Heart right ventricle (tissue), 16 donors: ENCODE results near the gene OTUB2. TPM values are rescaled to one million over a fixed set of nuclear protein-coding genes. Genes with fewer than 3 reads are reported as not detected.

Experiments
- ATAC-seq, 8 donors: fragments of 200-7000 bp; cut with Tn5 transposase; one replicate each; pipeline ENCODE4 v1.9.1; 2020; ENCODE audit warnings: mild to moderate bottlenecking in 8 of 8, moderate library complexity in 8 of 8, moderate number of reproducible peaks in 1 of 8
- DNase-seq, 2 donors: peaks; one replicate each; pipeline ENCODE4 v3.0.0-alpha.2; 2020
- H3K27ac ChIP-seq, 10 donors: fragments of 200-600 bp; sonication (generic) in 2 of 10; one replicate each; pipeline versions ENCODE4 v1.5.0 to v1.8.0; 2020 to 2022; ENCODE audit warnings: mild to moderate bottlenecking in 3 of 10
- H3K27me3 ChIP-seq, 7 donors: fragments of 200-600 bp; one replicate each; pipeline ENCODE4 v1.8.0; 2021 to 2022; ENCODE audit warnings: mild to moderate bottlenecking in 2 of 7
- H3K36me3 ChIP-seq, 9 donors: fragments of 200-600 bp; sonication (generic) in 1 of 9; one replicate each; pipeline versions ENCODE4 v1.5.0 to v1.8.0; 2020 to 2022; ENCODE audit warnings: mild to moderate bottlenecking in 2 of 9
- H3K4me1 ChIP-seq, 9 donors: fragments of 200-600 bp; sonication (generic) in 1 of 9; one replicate each; pipeline versions ENCODE4 v1.5.0 to v1.8.0; 2020 to 2022; ENCODE audit warnings: mild to moderate bottlenecking in 4 of 9
- H3K4me3 ChIP-seq, 10 donors: fragments of 200-600 bp; sonication (generic) in 2 of 10; one replicate each; pipeline versions ENCODE4 v1.5.0 to v1.8.0; 2020 to 2022; ENCODE audit warnings: mild to moderate bottlenecking in 7 of 10, moderate library complexity in 2 of 10
- H3K9me3 ChIP-seq, 11 donors: fragments of 200-600 bp in 10 of 11; sonication (generic) in 2 of 11; one replicate each; pipeline versions ENCODE4 v1.5.0 to v1.8.0; 2013 to 2022; ENCODE audit warnings: mild to moderate bottlenecking in 2 of 11, control low read depth in 1 of 11, moderate library complexity in 1 of 11
- CTCF ChIP-seq, 9 donors: fragments of 200-600 bp; sonication (generic) in 2 of 9; IDR thresholded peaks; one replicate each; pipeline versions ENCODE4 v1.5.0 to v1.8.0; 2021 to 2022; ENCODE audit warnings: antibody characterized with exemption in 9 of 9, mild to moderate bottlenecking in 5 of 9, moderate library complexity in 1 of 9
- WGBS, 2 donors: extraction: QIAGEN DNeasy Blood & Tissue Kit; methylation state at CpG; one replicate each; pipeline ENCODE4 v1.1.7; 2013; ENCODE audit warnings: inconsistent platforms in 1 of 2; 5-methylcytosine and 5-hydroxymethylcytosine counted together
- intact Hi-C, 10 donors: fragments of 100-400 bp; cut with DNase I; formaldehyde crosslinking; loops; one replicate each; pipeline versions ENCODE4 v1.11.1 to v1.14.2; 2022
- polyA plus RNA-seq, 2 donors: library from polyadenylated mRNA; stranded (reverse); fragments of 200-250 nt; gene quantifications; one replicate each; pipeline ENCODE4 v1.2.3, GENCODE V29; 2013
- total RNA-seq, 10 donors: library from RNA; stranded (reverse); fragmentation: NEBNext Ultra II Directional in 3 of 10; extraction: Animal tissue kit (Norgen Biotek cat#: 25700) in 3 of 10; gene quantifications; one replicate each; pipeline versions ENCODE4 v1.2.1 to v1.2.4, GENCODE V29; 2021 to 2023
- donor health status: Arrhythmogenic right ventricular cardiomyopathy.
- donor health status: ischemic (EF 13 %, LVEDD 7.1; RV severe dilation, severe dysfunction).
- donor health status: healthy with polysubstance abuse.
- donor health status: DM: no; HTN: yes; CAD: no.
- donor health status: DM: no; HTN: no; CAD: no.
- donor health status: ischemic (EF 25% LVEDD 6.9; RV normal size, moderate dysfunction).
- donor health status: ischemic (EF 25% LVEDD 5.7; RV mildly dilated, moderate dysfunction).
- donor health status: healthy.
- donor health status: DM: yes; HTN: yes; CAD: no.
- donor health status: Ischemic cardiomyopathy.
- donor health status: ischemic (EF 35%, LVEDD 5.7; RV mildly dilated, moderate dysfunction).
- donor health status: nonischemic (EF 11% LVEDD 7.7; RV severe dilation, severe dysfunction).
- donor health status: DM: yes; HTN: yes; CAD: no.
- donor health status: PGD.
- donor health status: ischemic (EF 29% LVEDD 5.4; RV normal size, mild dysfunction).
- donor health status: nonischemic (EF 23%, LVEDD 6.1; RV moderate dilation, normal function).

The OTUB2 gene
- total and polyA plus RNA-seq, 12 donors, result 0.07 to 0.37 (median 0.16) TPM; not detected in 1

DNA sequence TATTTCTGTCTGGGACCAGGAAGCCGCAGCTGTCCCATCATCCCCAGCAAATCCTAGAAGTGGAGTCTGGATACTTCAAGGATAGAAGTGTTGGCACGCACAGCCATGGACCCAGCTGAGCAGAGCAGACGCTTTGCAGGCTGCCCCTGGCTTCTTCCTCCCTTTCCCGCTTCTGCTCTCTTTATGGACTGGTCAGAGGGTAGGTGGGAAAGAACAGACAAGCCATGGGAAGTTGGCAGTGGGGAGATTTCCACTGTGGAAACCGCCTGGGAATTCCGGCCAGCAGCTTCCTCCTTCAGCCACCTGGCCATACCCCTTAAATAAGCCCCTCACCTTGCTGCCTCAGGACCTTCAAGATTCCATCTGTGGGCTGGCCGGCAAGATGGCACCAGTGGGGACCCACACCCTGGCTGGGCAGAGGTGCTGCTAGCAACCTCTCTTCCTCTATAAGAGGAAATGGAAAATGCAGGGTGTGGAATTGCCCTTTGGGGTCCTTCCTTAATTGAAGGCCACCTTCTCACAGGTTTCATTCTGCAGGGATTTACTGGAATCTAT, 20.6 kb downstream of the OTUB2 start:
- Histone ChIP-seq H3K9me3 (no peaks in the 10 kb centered on the region), H3K4me3 (no peak overlapping the region), H3K27ac (no peak overlapping the region), H3K36me3 (peaks cover 0 to 79% (median 57%) of the 10 kb centered on the region in 9 donors), H3K4me1 (peaks cover 6 to 48% (median 28%) of the 10 kb centered on the region in 9 donors), H3K27me3 (no peaks in the 10 kb centered on the region)
- ATAC-seq (no peak), DNase-seq (no peak)
- intact Hi-C loops, result no loop called here
- WGBS, 2 donors, result 78 to 87% methylated on average over 7 of the region's 7 CpGs
- no peak for TF ChIP-seq CTCF (IDR thresholded peaks at IDR 0.05)

- intact Hi-C loops, result no loop called here
- Histone ChIP-seq H3K27ac (no peak overlapping the region), H3K27me3 (no peaks in the 10 kb centered on the region), H3K9me3 (no peaks in the 10 kb centered on the region), H3K4me1 (peaks cover 3 to 48% (median 28%) of the 10 kb centered on the region in 9 donors), H3K4me3 (no peak overlapping the region), H3K36me3 (peaks cover 0 to 87% (median 65%) of the 10 kb centered on the region in 9 donors)
- ATAC-seq (no peak), DNase-seq (no peak)
- WGBS, 2 donors, result 81 to 86% methylated on average over 3 of the region's 3 CpGs
- TF ChIP-seq CTCF (IDR thresholded peaks at IDR 0.05), result no peak
Observed at GRCh38 chr14:94047581-94047980, 21.4 kb downstream of the OTUB2 start.

- TF ChIP-seq CTCF (IDR thresholded peaks at IDR 0.05), result no peak
- Histone ChIP-seq H3K27me3 (no peaks in the 10 kb centered on the region), H3K9me3 (no peaks in the 10 kb centered on the region), H3K4me1 (peaks cover 3 to 43% (median 24%) of the 10 kb centered on the region in 9 donors), H3K36me3 (peaks cover 0 to 100% (median 70%) of the 10 kb centered on the region in 9 donors), H3K27ac (no peak overlapping the region), H3K4me3 (no peak overlapping the region)
- DNase-seq, result no peak
- 69 to 75% methylated on average over 10 of the region's 10 CpGs for WGBS, 2 donors
- ATAC-seq, result no peak
- intact Hi-C loops, result no loop called here
Observed at GRCh38 chr14:94048691-94049624, 22.8 kb downstream of the OTUB2 start.

- peaks cover 0 to 100% (median 70%) of the 10 kb centered on the region in 9 donors for H3K36me3 ChIP-seq
- H3K4me1 ChIP-seq, result peaks cover 3 to 43% (median 24%) of the 10 kb centered on the region in 9 donors
- H3K27ac ChIP-seq, result no peak overlapping the region
- no peaks in the 10 kb centered on the region for H3K9me3 ChIP-seq
- intact Hi-C loops, result loop anchor here in 2 of 10 donors (5.0 kb wide), 1 partner anchor 88 kb away; no protein-coding TSS in a partner anchor
- ATAC-seq (no peak), DNase-seq (no peak)
- H3K4me3 ChIP-seq, result no peak overlapping the region
- 50 to 89% methylated on average over 2 of the region's 2 CpGs for WGBS, 2 donors
- TF ChIP-seq CTCF (IDR thresholded peaks at IDR 0.05), result no peak
- H3K27me3 ChIP-seq, result no peaks in the 10 kb centered on the region
Observed at GRCh38 chr14:94049625-94050023, 23.5 kb downstream of the OTUB2 start.
